ENCODE data around the gene MCRIP1. TPM values are rescaled to one million over a fixed set of nuclear protein-coding genes. Genes with fewer than 3 reads are reported as not detected.

The MCRIP1 gene
- 10 to 100 TPM; 49.9 to 50.1 TPM for total RNA-seq

- DNase-seq (peak; percentile 96), ATAC-seq (peak; percentile 1)
- no peaks in the 10 kb centered on the region for H3K9me3 Mint-ChIP-seq (ENCODE audit: low read depth)
- CTCF ChIA-PET: interaction anchor here (1.0 to 1.3 kb wide), 3 partner anchors 10 to 158 kb away, joined by 3 to 5 read pairs (median 5); no protein-coding TSS in a partner anchor
- H3K27me3 Mint-ChIP-seq: no peaks in the 10 kb centered on the region
- H3K27ac Mint-ChIP-seq: peak within 1 kb of the TSS; percentile 90
- H3K4me3 Mint-ChIP-seq: peak within 1 kb of the TSS; percentile 84
- no peaks in the 10 kb centered on the region for H3K36me3 Mint-ChIP-seq
- H3K4me1 Mint-ChIP-seq: peaks cover 21% of the 10 kb centered on the region
Measured at GRCh38 chr17:81833160-81833920, at the start of gene MCRIP1. Gene MCRIP1 (minus strand): TSS chr17:81833291. CDS start chr17:81824506, 8,785 bp downstream.

- no peaks in the 10 kb centered on the region for H3K9me3 Mint-ChIP-seq (ENCODE audit: low read depth)
- CTCF ChIA-PET: interaction anchor here (0.6 to 1.5 kb wide), 3 partner anchors 9 to 276 kb away, joined by 3 to 7 read pairs (median 3); no protein-coding TSS in a partner anchor
- peaks cover 35% of the 10 kb centered on the region for H3K36me3 Mint-ChIP-seq
- H3K4me1 Mint-ChIP-seq: peaks cover 2% of the 10 kb centered on the region
- DNase-seq: no peak
- no peak overlapping the region for H3K27ac Mint-ChIP-seq
- no peaks in the 10 kb centered on the region for H3K27me3 Mint-ChIP-seq
- no peak overlapping the region for H3K4me3 Mint-ChIP-seq
- ATAC-seq: no peak
Measured at GRCh38 chr17:81879121-81879520, 46.0 kb upstream of the MCRIP1 start.

- Mint-ChIP-seq H3K27ac (no peak overlapping the region), H3K4me3 (no peak overlapping the region), H3K9me3 (ENCODE audit: low read depth) (no peaks in the 10 kb centered on the region), H3K27me3 (no peaks in the 10 kb centered on the region), H3K4me1 (peaks cover 5% of the 10 kb centered on the region), H3K36me3 (peaks cover 33% of the 10 kb centered on the region)
- CTCF ChIA-PET: no interaction called here
- ATAC-seq: no peak
- DNase-seq: no peak
Measured at GRCh38 chr17:81878294-81878693, 45.2 kb upstream of the MCRIP1 start.

GRCh38 chr17:81877569-81877968 is 44.5 kb upstream of the MCRIP1 start:
- CTCF ChIA-PET: no interaction called here
- ATAC-seq (no peak), DNase-seq (no peak)
- Mint-ChIP-seq H3K27ac (no peak overlapping the region), H3K27me3 (no peaks in the 10 kb centered on the region), H3K36me3 (peaks cover 31% of the 10 kb centered on the region), H3K9me3 (ENCODE audit: low read depth) (no peaks in the 10 kb centered on the region), H3K4me3 (no peak overlapping the region), H3K4me1 (peaks cover 11% of the 10 kb centered on the region)

- H3K4me3 Mint-ChIP-seq: peak overlapping the region; percentile 82
- H3K9me3 Mint-ChIP-seq (ENCODE audit: low read depth): no peaks in the 10 kb centered on the region
- peak; percentile 96 for DNase-seq
- peaks cover 22% of the 10 kb centered on the region for H3K36me3 Mint-ChIP-seq
- H3K4me1 Mint-ChIP-seq: peaks cover 37% of the 10 kb centered on the region
- H3K27ac Mint-ChIP-seq: peak overlapping the region; percentile 93
- ATAC-seq: peak; percentile 17
- CTCF ChIA-PET: interaction anchor here (1.2 to 3.4 kb wide), 8 partner anchors 9 to 166 kb away, joined by 3 to 16 read pairs (median 4); partner anchors contain the start of genes ALYREF, ANAPC11, CENPX and DCXR
- H3K27me3 Mint-ChIP-seq: no peaks in the 10 kb centered on the region
Measured at GRCh38 chr17:81871387-81872230, 38.5 kb upstream of the MCRIP1 start.

- peak within 1 kb of the TSS; percentile 85 for H3K4me3 Mint-ChIP-seq
- H3K27ac Mint-ChIP-seq: peak within 1 kb of the TSS; percentile 93
- peaks cover 22% of the 10 kb centered on the region for H3K36me3 Mint-ChIP-seq
- DNase-seq (no peak), ATAC-seq (peak; percentile 68)
- CTCF ChIA-PET: interaction anchor here (0.7 to 3.4 kb wide), 6 partner anchors 10 to 152 kb away, joined by 3 to 16 read pairs (median 6); partner anchors contain the start of genes ALYREF, ANAPC11, CENPX and LRRC45
- no peaks in the 10 kb centered on the region for H3K9me3 Mint-ChIP-seq (ENCODE audit: low read depth)
- no peaks in the 10 kb centered on the region for H3K27me3 Mint-ChIP-seq
- peaks cover 40% of the 10 kb centered on the region for H3K4me1 Mint-ChIP-seq
Measured at GRCh38 chr17:81870981-81871386, 37.9 kb upstream of the MCRIP1 start, which contains the start of gene ARHGDIA. Gene ARHGDIA (minus strand): TSS chr17:81871337. CDS start chr17:81869930, 1,407 bp downstream.

GRCh38 chr17:81870131-81870980 is 37.3 kb upstream of the MCRIP1 start:
- Mint-ChIP-seq H3K36me3 (peaks cover 22% of the 10 kb centered on the region), H3K4me1 (peaks cover 42% of the 10 kb centered on the region), H3K27me3 (no peaks in the 10 kb centered on the region), H3K9me3 (ENCODE audit: low read depth) (no peaks in the 10 kb centered on the region), H3K4me3 (peak overlapping the region; percentile 85), H3K27ac (peak overlapping the region; percentile 91)
- CTCF ChIA-PET: interaction anchor here (0.7 to 3.4 kb wide), 11 partner anchors 9 to 152 kb away, joined by 3 to 16 read pairs (median 6); partner anchors contain the start of genes ALYREF, ANAPC11, CENPX and LRRC45
- ATAC-seq (peak; percentile 48), DNase-seq (peak; percentile 85)

- H3K4me3 Mint-ChIP-seq: peak overlapping the region; percentile 85
- no peaks in the 10 kb centered on the region for H3K9me3 Mint-ChIP-seq (ENCODE audit: low read depth)
- peaks cover 40% of the 10 kb centered on the region for H3K4me1 Mint-ChIP-seq
- CTCF ChIA-PET: interaction anchor here (0.5 to 3.4 kb wide), 15 partner anchors 8 to 153 kb away, joined by 3 to 16 read pairs (median 4); partner anchors contain the start of genes ALYREF, ANAPC11, CENPX and LRRC45
- H3K27me3 Mint-ChIP-seq: no peaks in the 10 kb centered on the region
- ATAC-seq (no peak), DNase-seq (peak; percentile 62)
- H3K27ac Mint-ChIP-seq: peak overlapping the region; percentile 91
- peaks cover 22% of the 10 kb centered on the region for H3K36me3 Mint-ChIP-seq
Measured at GRCh38 chr17:81869221-81870130, 36.4 kb upstream of the MCRIP1 start.

GRCh38 chr17:81868674-81869220 is 35.7 kb upstream of the MCRIP1 start:
- Mint-ChIP-seq H3K27me3 (no peaks in the 10 kb centered on the region), H3K27ac (peak overlapping the region; percentile 91), H3K4me3 (no peak overlapping the region), H3K36me3 (peaks cover 22% of the 10 kb centered on the region), H3K4me1 (peaks cover 42% of the 10 kb centered on the region), H3K9me3 (ENCODE audit: low read depth) (no peaks in the 10 kb centered on the region)
- ATAC-seq (no peak), DNase-seq (peak; percentile 48)
- CTCF ChIA-PET: interaction anchor here (0.6 to 3.4 kb wide), 11 partner anchors 8 to 151 kb away, joined by 3 to 16 read pairs (median 6); partner anchors contain the start of genes ANAPC11, MAFG, P4HB and SIRT7

GRCh38 chr17:81867991-81868673 is 35.0 kb upstream of the MCRIP1 start:
- ATAC-seq (no peak), DNase-seq (no peak)
- H3K27me3 Mint-ChIP-seq: no peaks in the 10 kb centered on the region
- CTCF ChIA-PET: interaction anchor here (1.5 to 3.4 kb wide), 4 partner anchors 9 to 49 kb away, joined by 4 to 16 read pairs (median 6); partner anchors contain the start of genes ANAPC11 and SIRT7
- H3K4me1 Mint-ChIP-seq: peaks cover 46% of the 10 kb centered on the region
- H3K27ac Mint-ChIP-seq: peak overlapping the region; percentile 57
- H3K4me3 Mint-ChIP-seq: no peak overlapping the region
- no peaks in the 10 kb centered on the region for H3K9me3 Mint-ChIP-seq (ENCODE audit: low read depth)
- peaks cover 24% of the 10 kb centered on the region for H3K36me3 Mint-ChIP-seq
